GM12878 (cell line): ENCODE data around the gene ADCY1. TPM values are rescaled to one million over a fixed set of nuclear protein-coding genes. Genes with fewer than 3 reads are reported as not detected.

Source experiments
- ATAC-seq: fragments of 200-7000 bp; cut with Tn5 transposase; 3 replicates; pipeline ENCODE4 v1.9.1; 2020; ENCODE audit warnings: mild to moderate bottlenecking, moderate library complexity
- BruUV-seq: library from RNA; stranded (reverse); fragments of 400-500 nt; replicated peaks from 2 replicates; lab custom pipeline; 2021; lab: Mats Ljungman, UMichigan
- CTCF ChIA-PET: fragments of 300-600 bp; sonication (Branson Sonifier 250); formaldehyde crosslinking; extraction: SDS; loops from one replicate; lab custom pipeline; 2021; ENCODE audit warnings: inconsistent platforms; lab: Yijun Ruan, JAX
- POLR2A ChIA-PET: fragments of 350-600 bp; formaldehyde crosslinking; extraction: SDS; loops from one replicate; lab custom pipeline; 2021; ENCODE audit warnings: inconsistent platforms; lab: Charles Lee
- RAD21 ChIA-PET: fragments of 300-600 bp; sonication (Branson Sonifier 250); formaldehyde crosslinking; loops from one replicate; lab custom pipeline; 2023; ENCODE audit warnings: antibody characterized with exemption; ENCODE audit not compliant: unreplicated experiment; lab: Charles Lee
- SMC1A ChIA-PET: fragments of 300-600 bp; sonication (Branson Sonifier 250); formaldehyde crosslinking; loops from one replicate; lab custom pipeline; 2023; ENCODE audit not compliant: unreplicated experiment, uncharacterized antibody; lab: Charles Lee
- DNase-seq: peaks from one replicate; pipeline ENCODE4 v3.0.0-alpha.2; 2011; ENCODE audit warnings: low read depth, low spot score
- FAIRE-seq: peaks from 3 replicates; lab custom pipeline; 2011; peaks lifted over from hg19 to GRCh38; lab: Jason Lieb, UNC
- H2AFZ ChIP-seq: 2 replicates; pipeline ENCODE4 v1.6.0; 2011; ENCODE audit warnings: low read depth, low read length, control low read depth; ENCODE audit not compliant: control insufficient read depth
- H3K27ac ChIP-seq: 2 replicates; pipeline ENCODE4 v1.5.1; 2011; ENCODE audit warnings: control low read depth; ENCODE audit not compliant: control insufficient read depth, insufficient read depth
- H3K27me3 ChIP-seq, 2 experiments: replicated peaks in 1 of 2; 2 replicates each; pipeline versions ENCODE4 v1.6.0 to v1.6.1; 2011; ENCODE audit warnings: low read length in 1 of 2; ENCODE audit not compliant: control insufficient read depth in 2 of 2, insufficient read depth in 2 of 2
- H3K36me3 ChIP-seq, 2 experiments: 2 replicates each; pipeline ENCODE4 v1.5.1; 2011; ENCODE audit warnings: low read length in 1 of 2; ENCODE audit not compliant: control insufficient read depth in 2 of 2, insufficient read depth in 2 of 2
- H3K4me1 ChIP-seq: 2 replicates; pipeline ENCODE4 v1.6.1; 2011; ENCODE audit warnings: mild to moderate bottlenecking, low read length, moderate library complexity, mixed read lengths; ENCODE audit not compliant: control insufficient read depth, insufficient read depth
- H3K4me2 ChIP-seq: 2 replicates; pipeline ENCODE4 v1.6.0; 2011; ENCODE audit warnings: control low read depth; ENCODE audit not compliant: control insufficient read depth, insufficient read depth
- H3K4me3 ChIP-seq: fragments of 200-600 bp; sonication (generic); 2 replicates; pipeline ENCODE4 v1.5.1; 2016
- H3K79me2 ChIP-seq: 2 replicates; pipeline ENCODE4 v1.6.0; 2011; ENCODE audit warnings: low read length; ENCODE audit not compliant: control insufficient read depth, insufficient read depth
- H3K9ac ChIP-seq: 2 replicates; pipeline ENCODE4 v1.8.0; 2011; ENCODE audit warnings: low read length, control low read depth, mixed read lengths; ENCODE audit not compliant: control insufficient read depth, insufficient read depth
- H3K9me3 ChIP-seq: replicated peaks from 3 replicates; pipeline ENCODE4 v1.5.1; 2011; ENCODE audit warnings: mild to moderate bottlenecking, low read length; ENCODE audit not compliant: control insufficient read depth, insufficient read depth
- H4K20me1 ChIP-seq: 2 replicates; pipeline ENCODE4 v1.6.0; 2011; ENCODE audit not compliant: control insufficient read depth, insufficient read depth
- BHLHE40 ChIP-seq, 2 experiments: fragments of 450-650 bp in 1 of 2; IDR thresholded peaks; 2 replicates each; pipeline ENCODE4 v1.6.1; 2011 to 2017; ENCODE audit warnings: low read depth in 2 of 2, borderline replicate concordance in 1 of 2, improper control_type of control experiment in 1 of 2, low read length in 1 of 2, mild to moderate bottlenecking in 1 of 2
- CEBPB ChIP-seq, 2 experiments: fragments of 150-350 bp in 1 of 2; IDR thresholded peaks; 2 replicates each; pipeline ENCODE4 v1.6.1; 2012 to 2014; ENCODE audit warnings: low read depth in 2 of 2, low read length in 2 of 2, borderline replicate concordance in 1 of 2, inconsistent platforms in 1 of 2
- CREM ChIP-seq: IDR thresholded peaks from 2 replicates; pipeline ENCODE4 v1.6.1; 2014; ENCODE audit warnings: antibody characterized with exemption, low read depth
- EGR1 ChIP-seq, 2 experiments: IDR thresholded peaks; 1 replicate in 1 of 2; 2 replicates in 1 of 2; pipeline ENCODE4 v1.6.1; 2011 to 2012; ENCODE audit warnings: low read depth in 2 of 2, low read length in 2 of 2, borderline replicate concordance in 1 of 2, mild to moderate bottlenecking in 1 of 2, moderate library complexity in 1 of 2
- EP300 ChIP-seq, 2 experiments: fragments of 150-350 bp in 1 of 2; IDR thresholded peaks; 2 replicates each; pipeline ENCODE4 v1.6.1; 2011 to 2012; ENCODE audit warnings: low read depth in 2 of 2, low read length in 2 of 2, borderline replicate concordance in 1 of 2, improper control_type of control experiment in 1 of 2, inconsistent platforms in 1 of 2; ENCODE audit not compliant: control insufficient read depth in 1 of 2
- GABPA ChIP-seq: IDR thresholded peaks from 2 replicates; pipeline ENCODE4 v1.6.1; 2014; ENCODE audit warnings: antibody characterized with exemption, low read depth, mild to moderate bottlenecking, inconsistent platforms
- MYC ChIP-seq: IDR thresholded peaks from 2 replicates; pipeline ENCODE4 v1.6.1; 2011; ENCODE audit warnings: mild to moderate bottlenecking, low read length, moderate library complexity, inconsistent platforms; ENCODE audit not compliant: insufficient read depth, insufficient replicate concordance, insufficient read length, severe bottlenecking
- NKRF ChIP-seq: fragments of 450-650 bp; conservative IDR thresholded peaks from 2 replicates; pipeline ENCODE4 v1.6.1; 2017; ENCODE audit warnings: mild to moderate bottlenecking, moderate library complexity
- POLR2AphosphoS5 ChIP-seq: IDR thresholded peaks from 2 replicates; pipeline ENCODE4 v1.6.1; 2011; ENCODE audit warnings: mild to moderate bottlenecking, low read length, inconsistent platforms
- POU2F2 ChIP-seq: IDR thresholded peaks from 3 replicates; pipeline ENCODE4 v1.6.1; 2011; ENCODE audit warnings: low read depth, mild to moderate bottlenecking, low read length, borderline replicate concordance
- RCOR1 ChIP-seq: conservative IDR thresholded peaks from 2 replicates; pipeline ENCODE4 v1.6.1; 2012; ENCODE audit warnings: low read depth, low read length, improper control_type of control experiment
- SIX5 ChIP-seq: IDR thresholded peaks from 2 replicates; pipeline ENCODE4 v1.6.1; 2011; ENCODE audit warnings: mild to moderate bottlenecking, low read depth, low read length, moderate library complexity; ENCODE audit not compliant: severe bottlenecking
- SMARCA5 ChIP-seq: fragments of 450-650 bp; IDR thresholded peaks from 2 replicates; pipeline ENCODE4 v1.6.1; 2017; ENCODE audit warnings: mild to moderate bottlenecking
- SREBF1 ChIP-seq: IDR thresholded peaks from 2 replicates; pipeline ENCODE4 v1.6.1; 2012; ENCODE audit warnings: mild to moderate bottlenecking, low read length
- YBX1 ChIP-seq: fragments of 450-650 bp; IDR thresholded peaks from 2 replicates; pipeline ENCODE4 v1.6.1; 2016; ENCODE audit warnings: antibody characterized with exemption
- ZBTB11 ChIP-seq: fragments of 450-650 bp; formaldehyde crosslinking; IDR thresholded peaks from 2 replicates; pipeline ENCODE4 v1.5.0; 2022; ENCODE audit warnings: mild to moderate bottlenecking, missing genetic modification characterization
- ZZZ3 ChIP-seq: IDR thresholded peaks from 2 replicates; pipeline ENCODE4 v1.6.1; 2011; ENCODE audit warnings: low read depth; ENCODE audit not compliant: control insufficient read depth, insufficient read length
- WGBS: methylation state at CpG from one replicate; pipeline ENCODE4 v1.1.6; 2016; ENCODE audit warnings: low lambda C conversion rate; ENCODE audit not compliant: insufficient replicate concordance, insufficient coverage; ENCODE audit errors: missing lambda C conversion rate; 5-methylcytosine and 5-hydroxymethylcytosine counted together
- in situ Hi-C: fragments of 300-500 bp; cut with MboI; formaldehyde crosslinking; loops from 9 replicates; pipeline ENCODE4 v1.14.3; 2018; ENCODE audit warnings: mixed read lengths
- intact Hi-C: fragments of 100-400 bp; cut with micrococcal nuclease; formaldehyde crosslinking; loops from one replicate; pipeline ENCODE4 v1.14.2; 2022; ENCODE audit not compliant: unreplicated experiment
- polyA plus RNA-seq, 11 experiments: library from polyadenylated mRNA; depleted of rRNA in 4 of 11; unstranded in 6 of 11; stranded (reverse) in 5 of 11; fragments of >200 nt; fragmentation: Nextera tagmentation in 4 of 11; fragmentation: Illumina TruSeq in 1 of 11; extraction: Ambion mirVana in 4 of 11; extraction: Trizol in 1 of 11; gene quantifications; 1 replicate in 1 of 11; 2 replicates in 10 of 11; pipeline versions ENCODE4 v1.2.1 to v1.2.3, GENCODE V29; 2011 to 2016; ENCODE audit warnings: inconsistent platforms in 2 of 11, missing spikeins in 2 of 11, low read depth in 1 of 11
- total RNA-seq, 4 experiments: library from RNA; depleted of rRNA in 3 of 4; stranded (reverse); fragments of >200 nt in 3 of 4; fragmentation: Illumina TruSeq in 1 of 4; extraction: Trizol in 1 of 4; gene quantifications; 2 replicates each; pipeline versions ENCODE4 v1.2.1 to v1.2.3, GENCODE V29; 2013 to 2021

The ADCY1 gene
- total and polyA plus RNA-seq, 10 of the 15 experiments (the other 5 are each of a cell fraction or from before 2014, with no cell fraction given) = 0.13 to 1.4 (median 0.45) TPM; not detected in 1

GRCh38 chr7:45687721-45688120, 113.6 kb downstream of the ADCY1 start:
- no peak overlapping the region for H3K27ac ChIP-seq
- BruUV-seq = no TSS peak

More at GRCh38 chr7:45687721-45688120, 113.6 kb downstream of the ADCY1 start:
- in situ Hi-C loops (no loop called here), intact Hi-C loops (no loop called here)
- Histone ChIP-seq H3K4me3 (no peak overlapping the region), H3K9me3 (no peaks in the 10 kb centered on the region), H2AFZ (no peak overlapping the region), H3K4me2 (no peak overlapping the region), H3K27me3 (peaks cover 0 to 4% of the 10 kb centered on the region in 2 experiments; a peak in 2 of 4 replicates), H4K20me1 (no peaks in the 10 kb centered on the region), H3K4me1 (no peaks in the 10 kb centered on the region), H3K36me3 (no peaks in the 10 kb centered on the region), H3K9ac (no peak overlapping the region), H3K79me2 (no peaks in the 10 kb centered on the region)
- no peak for FAIRE-seq
- ATAC-seq = no peak
- TF ChIP-seq ZBTB11 = no peak
- TF ChIP-seq MYC = no peak
- TF ChIP-seq CEBPB (IDR thresholded peaks at IDR 0.05; ENCODE audit: borderline replicate concordance in 1 of 2, low read depth in 2 of 2, low read length in 2 of 2) = no peak
- no peak for TF ChIP-seq EGR1 (IDR thresholded peaks at IDR 0.05; ENCODE audit: borderline replicate concordance in 1 of 2, low read depth in 2 of 2, low read length in 2 of 2)
- TF ChIP-seq SIX5 = no peak
- no peak for TF ChIP-seq CREM
- no peak for TF ChIP-seq GABPA
- no peak for TF ChIP-seq NKRF
- TF ChIP-seq YBX1 = no peak
- no peak for TF ChIP-seq EP300 (IDR thresholded peaks at IDR 0.05; ENCODE audit: borderline replicate concordance in 1 of 2, control insufficient read depth in 1 of 2, low read depth in 2 of 2, low read length in 2 of 2)
- TF ChIP-seq ZZZ3 = no peak
- TF ChIP-seq RCOR1 = no peak
- TF ChIP-seq POU2F2 = no peak
- TF ChIP-seq SMARCA5 = no peak
- TF ChIP-seq POLR2AphosphoS5 = no peak
- no peak for TF ChIP-seq BHLHE40 (IDR thresholded peaks at IDR 0.05; ENCODE audit: borderline replicate concordance in 1 of 2, low read depth in 2 of 2, low read length in 1 of 2)
- no peak for TF ChIP-seq SREBF1
- ChIA-PET CTCF (interaction anchor here (1.3 kb wide), 1 partner anchor 24 kb away, joined by 4 read pairs; no protein-coding TSS in a partner anchor), SMC1A (no interaction called here), POLR2A (no interaction called here), RAD21 (no interaction called here)
- no peak for DNase-seq
- WGBS = 10% methylated on average over 3 of the region's 3 CpGs
